H1 (cell line): Measurements from ENCODE around the gene PTTG2. TPM values are rescaled to one million over a fixed set of nuclear protein-coding genes. Genes with fewer than 3 reads are reported as not detected.

Source experiments
- CTCF ChIP-seq, 3 experiments: IDR thresholded peaks; 1 replicate in 2 of 3; 2 replicates in 1 of 3; pipeline versions ENCODE4 v1.5.1 to v1.6.1; 2011; ENCODE audit warnings: low read length in 3 of 3, mild to moderate bottlenecking in 3 of 3, inconsistent platforms in 2 of 3, low read depth in 1 of 3, moderate library complexity in 1 of 3; ENCODE audit not compliant: insufficient read depth in 1 of 3; ENCODE audit errors: control extremely low read depth in 1 of 3
- EGR1 ChIP-seq: IDR thresholded peaks from 2 replicates; pipeline ENCODE4 v1.6.1; 2011; ENCODE audit warnings: low read depth, low read length, borderline replicate concordance
- HDAC6 ChIP-seq: IDR thresholded peaks from one replicate; pipeline ENCODE4 v1.7.1; 2012; ENCODE audit warnings: low read depth, mild to moderate bottlenecking, inconsistent platforms, low read length, moderate library complexity
- KDM1A ChIP-seq: fragments of 200-600, 300-600 bp; sonication (generic); IDR thresholded peaks from 2 replicates; pipeline ENCODE4 v1.7.1; 2016; ENCODE audit warnings: mild to moderate bottlenecking, low read length, borderline replicate concordance
- KDM4A ChIP-seq: IDR thresholded peaks from one replicate; pipeline ENCODE4 v1.7.1; 2012; ENCODE audit warnings: low read depth, mild to moderate bottlenecking, moderate library complexity, low read length, inconsistent platforms; ENCODE audit not compliant: severe bottlenecking
- POLR2AphosphoS5 ChIP-seq: IDR thresholded peaks from 2 replicates; pipeline ENCODE4 v1.6.1; 2011; ENCODE audit warnings: low read depth, low read length
- SUZ12 ChIP-seq: fragments of 200-600 bp; sonication (generic); IDR thresholded peaks from 2 replicates; pipeline ENCODE4 v1.6.1; 2012; ENCODE audit warnings: mild to moderate bottlenecking, inconsistent platforms, low read length, moderate library complexity, mixed read lengths
- TEAD4 ChIP-seq: IDR thresholded peaks from 2 replicates; pipeline ENCODE4 v1.6.1; 2012; ENCODE audit warnings: low read depth, low read length, inconsistent platforms, mixed read lengths
- ZNF274 ChIP-seq: IDR thresholded peaks from 2 replicates; pipeline ENCODE4 v1.7.0; 2012; ENCODE audit warnings: low read length, borderline replicate concordance; ENCODE audit errors: extremely low read depth
- polyA plus RNA-seq, 7 experiments: library from polyadenylated mRNA; depleted of rRNA in 3 of 7; stranded (reverse) in 5 of 7; unstranded in 2 of 7; fragments of >200 nt in 5 of 7; fragments of 200-250 nt in 2 of 7; gene quantifications; 1 replicate in 5 of 7; 2 replicates in 1 of 7; 4 replicates in 1 of 7; pipeline versions ENCODE4 v1.2.1 to v1.2.3, GENCODE V29; 2011 to 2013; ENCODE audit warnings: missing spikeins in 2 of 7, mixed read lengths in 2 of 7
- total RNA-seq: library from RNA; stranded (reverse); fragmentation: NEBNext Ultra II Directional; extraction: Animal tissue kit (Norgen Biotek cat#: 25700); gene quantifications from 2 replicates; pipeline ENCODE4 v1.2.1, GENCODE V29; 2021

Gene PTTG2
- total and polyA plus RNA-seq, 2 of the 8 experiments (the other 6 are each of a cell fraction or from before 2014, with no cell fraction given) = not detected

GRCh38 chr4:37999000-37999716 is 39.0 kb downstream of the PTTG2 start (continued):
- TF ChIP-seq CTCF (IDR thresholded peaks at IDR 0.05; ENCODE audit: control extremely low read depth in 1 of 3, insufficient read depth in 1 of 3, low read depth in 1 of 3, low read length in 3 of 3) (no peak), SUZ12 (no peak), ZNF274 (no peak), EGR1 (no peak), KDM4A (no peak), TEAD4 (no peak), HDAC6 (no peak), KDM1A (no peak), POLR2AphosphoS5 (no peak)
- TF ChIP-seq, all 59 proteins: peak for 0
